ENCODE measurements around the gene SNX20. TPM values are rescaled to one million over a fixed set of nuclear protein-coding genes. Genes with fewer than 3 reads are reported as not detected.
A peak's percentile ranks its signal among the peaks of the same experiment; 100 is the strongest.

The SNX20 gene
- total RNA-seq, 2 experiments from 2014 or later, result 25.8 to 26.0 TPM

GRCh38 chr16:50642349-50642748 is 38.8 kb downstream of the SNX20 start:
- peaks cover 6% of the 10 kb centered on the region for H3K4me1 Mint-ChIP-seq
- no peak overlapping the region for H3K27ac Mint-ChIP-seq
- H3K36me3 Mint-ChIP-seq, result no peaks in the 10 kb centered on the region
- DNase-seq, result no peak
- no peaks in the 10 kb centered on the region for H3K9me3 Mint-ChIP-seq
- peaks cover 4% of the 10 kb centered on the region for H3K27me3 Mint-ChIP-seq
- no peak overlapping the region for H3K4me3 Mint-ChIP-seq

- no peak overlapping the region for H3K27ac Mint-ChIP-seq
- no peaks in the 10 kb centered on the region for H3K9me3 Mint-ChIP-seq
- H3K4me1 Mint-ChIP-seq, result peaks cover 6% of the 10 kb centered on the region
- peaks cover 4% of the 10 kb centered on the region for H3K27me3 Mint-ChIP-seq
- no peak overlapping the region for H3K4me3 Mint-ChIP-seq
- no peaks in the 10 kb centered on the region for H3K36me3 Mint-ChIP-seq
- DNase-seq, result no peak
Measured at GRCh38 chr16:50641818-50642187, 39.3 kb downstream of the SNX20 start.

- no peaks in the 10 kb centered on the region for H3K36me3 Mint-ChIP-seq
- DNase-seq, result no peak
- peaks cover 6% of the 10 kb centered on the region for H3K4me1 Mint-ChIP-seq
- no peak overlapping the region for H3K27ac Mint-ChIP-seq
- peaks cover 4% of the 10 kb centered on the region for H3K27me3 Mint-ChIP-seq
- H3K9me3 Mint-ChIP-seq, result no peaks in the 10 kb centered on the region
- H3K4me3 Mint-ChIP-seq, result no peak overlapping the region
Measured at GRCh38 chr16:50640919-50641817, 39.9 kb downstream of the SNX20 start.

GRCh38 chr16:50640391-50640790 is 40.7 kb downstream of the SNX20 start:
- Mint-ChIP-seq H3K4me1 (peaks cover 6% of the 10 kb centered on the region), H3K27ac (no peak overlapping the region), H3K9me3 (no peaks in the 10 kb centered on the region), H3K36me3 (no peaks in the 10 kb centered on the region), H3K4me3 (no peak overlapping the region), H3K27me3 (peaks cover 4% of the 10 kb centered on the region)
- no peak for DNase-seq

GRCh38 chr16:50638816-50639670 is 42.1 kb downstream of the SNX20 start:
- peaks cover 4% of the 10 kb centered on the region for H3K27me3 Mint-ChIP-seq
- no peak for DNase-seq
- H3K4me3 Mint-ChIP-seq, result no peak overlapping the region
- H3K27ac Mint-ChIP-seq, result no peak overlapping the region
- no peaks in the 10 kb centered on the region for H3K4me1 Mint-ChIP-seq
- no peaks in the 10 kb centered on the region for H3K36me3 Mint-ChIP-seq
- no peaks in the 10 kb centered on the region for H3K9me3 Mint-ChIP-seq

- no peak for DNase-seq
- no peak overlapping the region for H3K27ac Mint-ChIP-seq
- H3K27me3 Mint-ChIP-seq, result peaks cover 3% of the 10 kb centered on the region
- H3K4me3 Mint-ChIP-seq, result no peak overlapping the region
- H3K4me1 Mint-ChIP-seq, result no peaks in the 10 kb centered on the region
- H3K36me3 Mint-ChIP-seq, result no peaks in the 10 kb centered on the region
- H3K9me3 Mint-ChIP-seq, result no peaks in the 10 kb centered on the region
Measured at GRCh38 chr16:50637716-50638602, 43.2 kb downstream of the SNX20 start.

GRCh38 chr16:50636753-50637374 is 44.2 kb downstream of the SNX20 start:
- no peaks in the 10 kb centered on the region for H3K4me1 Mint-ChIP-seq
- H3K27ac Mint-ChIP-seq, result no peak overlapping the region
- no peaks in the 10 kb centered on the region for H3K27me3 Mint-ChIP-seq
- no peak overlapping the region for H3K4me3 Mint-ChIP-seq
- no peaks in the 10 kb centered on the region for H3K36me3 Mint-ChIP-seq
- no peaks in the 10 kb centered on the region for H3K9me3 Mint-ChIP-seq
- DNase-seq, result no peak

- Mint-ChIP-seq H3K4me3 (no peak overlapping the region), H3K9me3 (no peaks in the 10 kb centered on the region), H3K36me3 (no peaks in the 10 kb centered on the region), H3K4me1 (no peaks in the 10 kb centered on the region), H3K27ac (peak overlapping the region; percentile 10), H3K27me3 (no peaks in the 10 kb centered on the region)
- peak; percentile 46 for DNase-seq
Measured at GRCh38 chr16:50635505-50636392, 45.4 kb downstream of the SNX20 start.

- Mint-ChIP-seq H3K4me3 (no peak overlapping the region), H3K27me3 (no peaks in the 10 kb centered on the region), H3K27ac (no peak overlapping the region), H3K9me3 (no peaks in the 10 kb centered on the region), H3K4me1 (no peaks in the 10 kb centered on the region), H3K36me3 (no peaks in the 10 kb centered on the region)
- no peak for DNase-seq
Measured at GRCh38 chr16:50634947-50635346, 46.2 kb downstream of the SNX20 start.

GRCh38 chr16:50634090-50634489 is 47.0 kb downstream of the SNX20 start:
- H3K36me3 Mint-ChIP-seq, result no peaks in the 10 kb centered on the region
- DNase-seq, result no peak
- no peak overlapping the region for H3K27ac Mint-ChIP-seq
- no peaks in the 10 kb centered on the region for H3K9me3 Mint-ChIP-seq
- H3K4me1 Mint-ChIP-seq, result no peaks in the 10 kb centered on the region
- no peaks in the 10 kb centered on the region for H3K27me3 Mint-ChIP-seq
- no peak overlapping the region for H3K4me3 Mint-ChIP-seq

GRCh38 chr16:50632927-50633800 is 47.9 kb downstream of the SNX20 start:
- Mint-ChIP-seq H3K27ac (no peak overlapping the region), H3K9me3 (no peaks in the 10 kb centered on the region), H3K4me1 (no peaks in the 10 kb centered on the region), H3K4me3 (no peak overlapping the region), H3K27me3 (no peaks in the 10 kb centered on the region), H3K36me3 (no peaks in the 10 kb centered on the region)
- no peak for DNase-seq

GRCh38 chr16:50631985-50632576 is 49.0 kb downstream of the SNX20 start:
- Mint-ChIP-seq H3K4me1 (peaks cover 7% of the 10 kb centered on the region), H3K27ac (no peak overlapping the region), H3K4me3 (no peak overlapping the region), H3K9me3 (no peaks in the 10 kb centered on the region), H3K27me3 (no peaks in the 10 kb centered on the region), H3K36me3 (no peaks in the 10 kb centered on the region)
- no peak for DNase-seq

Data from activated naive CD8-positive, alpha-beta T cell treated with anti-CD3 and anti-CD28 coated beads for 36 hours (primary cell).